Neural cell (in vitro differentiated cells): ENCODE results near the gene SGMS2. TPM values are rescaled to one million over a fixed set of nuclear protein-coding genes. Genes with fewer than 3 reads are reported as not detected.

ENCODE experiments used
- H2AFZ ChIP-seq: fragments of 200-600, 300-800 bp; sonication (generic), shearing (Covaris generic); 2 replicates; pipeline ENCODE4 v1.6.0; 2014; ENCODE audit warnings: low read depth, mild to moderate bottlenecking, antibody characterized with exemption, low read length, moderate library complexity
- H3F3A ChIP-seq: fragments of 200-600 bp; shearing (Covaris generic); 2 replicates; pipeline ENCODE4 v1.6.1; 2016; ENCODE audit warnings: mild to moderate bottlenecking, moderate library complexity, mixed read lengths, antibody characterized with exemption, low read length; ENCODE audit not compliant: insufficient read depth, poor library complexity, severe bottlenecking
- H3K27ac ChIP-seq: fragments of 200-600, 300-800 bp; sonication (generic), shearing (Covaris generic); 2 replicates; pipeline ENCODE4 v1.5.1; 2014; ENCODE audit warnings: mild to moderate bottlenecking, low read length, moderate library complexity
- H3K27me3 ChIP-seq: fragments of 300-800, 200-600 bp; sonication (generic), shearing (Covaris generic); 2 replicates; pipeline ENCODE4 v1.6.0; 2014; ENCODE audit warnings: mild to moderate bottlenecking, low read depth, low read length, moderate library complexity; ENCODE audit not compliant: insufficient read depth
- H3K36me3 ChIP-seq: fragments of 300-800, 200-600 bp; sonication (generic), shearing (Covaris generic); 2 replicates; pipeline ENCODE4 v1.5.1; 2014; ENCODE audit warnings: mild to moderate bottlenecking, antibody characterized with exemption, low read length, moderate library complexity; ENCODE audit not compliant: insufficient read depth
- H3K4me2 ChIP-seq: fragments of 300-800, 200-600 bp; sonication (generic), shearing (Covaris generic); 2 replicates; pipeline ENCODE4 v1.6.0; 2014; ENCODE audit warnings: mild to moderate bottlenecking, low read length
- H3K4me3 ChIP-seq: fragments of 300-800, 200-600 bp; sonication (generic), shearing (Covaris generic); 2 replicates; pipeline ENCODE4 v1.5.1; 2014; ENCODE audit warnings: mild to moderate bottlenecking, low read length, moderate library complexity
- H3K79me2 ChIP-seq: fragments of 200-600 bp; shearing (Covaris generic); replicated peaks from 2 replicates; pipeline ENCODE4 v1.6.0; 2014; ENCODE audit warnings: mild to moderate bottlenecking, low read length, moderate library complexity; ENCODE audit not compliant: insufficient read depth
- H3K9ac ChIP-seq: fragments of 300-800, 200-600 bp; sonication (generic), shearing (Covaris generic); 2 replicates; pipeline ENCODE4 v1.6.1; 2016; ENCODE audit warnings: mild to moderate bottlenecking, low read length, mixed read lengths
- H3K9me2 ChIP-seq: fragments of 200-600 bp; shearing (Covaris generic); 2 replicates; pipeline ENCODE4 v1.6.1; 2016; ENCODE audit warnings: mild to moderate bottlenecking, low read length, mixed read lengths; ENCODE audit not compliant: insufficient read depth
- H3K9me3 ChIP-seq: fragments of 200-600, 300-800 bp; sonication (generic), shearing (Covaris generic); 2 replicates; pipeline ENCODE4 v1.6.1; 2016; ENCODE audit warnings: mild to moderate bottlenecking, mixed run types, low read length, moderate library complexity, mixed read lengths
- H4K20me1 ChIP-seq: fragments of 200-600 bp; shearing (Covaris generic); 2 replicates; pipeline ENCODE4 v1.6.1; 2016; ENCODE audit warnings: mild to moderate bottlenecking, mixed run types; ENCODE audit not compliant: insufficient read depth
- CTCF ChIP-seq: fragments of 450-650 bp; IDR thresholded peaks from 2 replicates; pipeline ENCODE4 v1.5.1; 2014; ENCODE audit warnings: antibody characterized with exemption, mild to moderate bottlenecking, moderate library complexity; ENCODE audit not compliant: poor library complexity, severe bottlenecking
- EP300 ChIP-seq: fragments of 450-650 bp; conservative IDR thresholded peaks from 2 replicates; pipeline ENCODE4 v1.6.1; 2014; ENCODE audit warnings: antibody characterized with exemption, mild to moderate bottlenecking, moderate library complexity; ENCODE audit not compliant: poor library complexity, severe bottlenecking
- EZH2 ChIP-seq: fragments of 200-600, 300-800 bp; shearing (Covaris generic), sonication (generic); IDR thresholded peaks from 2 replicates; pipeline ENCODE4 v1.6.1; 2014; ENCODE audit warnings: antibody characterized with exemption, low read length, borderline replicate concordance, mild to moderate bottlenecking; ENCODE audit not compliant: insufficient read depth, poor library complexity, severe bottlenecking
- MXI1 ChIP-seq: fragments of 450-650 bp; conservative IDR thresholded peaks from 2 replicates; pipeline ENCODE4 v1.6.1; 2014; ENCODE audit warnings: antibody characterized with exemption, mild to moderate bottlenecking; ENCODE audit not compliant: poor library complexity, severe bottlenecking
- POLR2AphosphoS5 ChIP-seq: IDR thresholded peaks from 2 replicates; pipeline ENCODE4 v1.6.1; 2012
- RAD21 ChIP-seq: fragments of 450-650 bp; conservative IDR thresholded peaks from 2 replicates; pipeline ENCODE4 v1.6.1; 2014; ENCODE audit warnings: antibody characterized with exemption, mild to moderate bottlenecking, moderate library complexity
- REST ChIP-seq: IDR thresholded peaks from 2 replicates; pipeline ENCODE4 v1.6.1; 2012; ENCODE audit warnings: borderline replicate concordance
- SMC3 ChIP-seq: fragments of 450-650 bp; conservative IDR thresholded peaks from 2 replicates; pipeline ENCODE4 v1.6.1; 2014; ENCODE audit warnings: antibody characterized with exemption, mild to moderate bottlenecking, moderate library complexity; ENCODE audit not compliant: poor library complexity
- TAF1 ChIP-seq: IDR thresholded peaks from 2 replicates; pipeline ENCODE4 v1.6.1; 2012; ENCODE audit warnings: low read depth
- polyA plus RNA-seq: library from polyadenylated mRNA; depleted of rRNA; stranded (reverse); fragments of >200 nt; gene quantifications from 2 replicates; pipeline ENCODE4 v1.2.3, GENCODE V29; 2014

SGMS2 gene
- polyA plus RNA-seq, 1 donor from 2014 or later = 0.15 TPM

DNA sequence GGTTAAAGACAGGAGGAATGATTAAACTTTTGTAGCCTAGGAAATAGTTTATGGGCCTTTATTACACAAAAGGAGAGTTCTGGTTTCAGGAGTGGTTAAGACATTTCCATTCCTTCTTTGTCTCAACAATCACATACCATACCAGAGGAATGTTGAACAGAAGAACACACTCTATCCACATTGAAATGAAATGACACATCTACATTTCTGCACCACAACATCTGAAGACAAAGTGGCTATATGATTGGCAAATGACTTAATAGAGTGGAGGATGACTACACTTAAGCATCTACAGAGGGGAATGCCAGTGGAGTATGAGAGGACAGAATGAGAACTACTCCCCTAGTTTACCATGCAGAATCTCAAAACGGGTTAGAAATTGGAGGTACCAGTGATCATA is 114.6 kb downstream of the SGMS2 start:
- Histone ChIP-seq H3K27me3 (no peaks in the 10 kb centered on the region), H3K9me3 (peaks cover 6% of the 10 kb centered on the region), H3K9me2 (no peaks in the 10 kb centered on the region), H2AFZ (no peak overlapping the region), H3K4me2 (no peak overlapping the region), H3K36me3 (peaks cover 2% of the 10 kb centered on the region), H3K9ac (no peak overlapping the region), H3F3A (no peaks in the 10 kb centered on the region), H3K4me3 (no peak overlapping the region), H4K20me1 (no peaks in the 10 kb centered on the region), H3K79me2 (no peaks in the 10 kb centered on the region), H3K27ac (no peak overlapping the region)
- no peak for TF ChIP-seq RAD21
- no peak for TF ChIP-seq MXI1
- no peak for TF ChIP-seq TAF1
- TF ChIP-seq EP300 = no peak
- no peak for TF ChIP-seq EZH2

GRCh38 chr4:107945809-107946208 is 121.1 kb downstream of the SGMS2 start:
- H3F3A ChIP-seq = no peaks in the 10 kb centered on the region
- no peak overlapping the region for H3K4me2 ChIP-seq
- no peaks in the 10 kb centered on the region for H4K20me1 ChIP-seq
- H2AFZ ChIP-seq = no peak overlapping the region
- no peaks in the 10 kb centered on the region for H3K9me2 ChIP-seq
- H3K79me2 ChIP-seq = no peaks in the 10 kb centered on the region
- TF ChIP-seq REST = no peak
- H3K4me3 ChIP-seq = no peak overlapping the region
- peaks cover 6% of the 10 kb centered on the region for H3K36me3 ChIP-seq
- H3K27me3 ChIP-seq = no peaks in the 10 kb centered on the region
- peaks cover 6% of the 10 kb centered on the region for H3K9me3 ChIP-seq
- no peak overlapping the region for H3K9ac ChIP-seq
- H3K27ac ChIP-seq = no peak overlapping the region

- Histone ChIP-seq H2AFZ (no peak overlapping the region), H3K9me2 (no peaks in the 10 kb centered on the region), H4K20me1 (no peaks in the 10 kb centered on the region), H3K9ac (no peak overlapping the region), H3K4me3 (no peak overlapping the region), H3K9me3 (no peaks in the 10 kb centered on the region), H3K79me2 (no peaks in the 10 kb centered on the region), H3K27ac (no peak overlapping the region), H3K27me3 (no peaks in the 10 kb centered on the region), H3F3A (no peaks in the 10 kb centered on the region), H3K4me2 (no peak overlapping the region), H3K36me3 (peaks cover 5% of the 10 kb centered on the region)
- TF ChIP-seq SMC3 (no peak), MXI1 (no peak), TAF1 (no peak), EZH2 (no peak), RAD21 (no peak), REST (no peak), EP300 (no peak), POLR2AphosphoS5 (no peak), CTCF (no peak)
Measured at GRCh38 chr4:107950746-107951540, 126.2 kb downstream of the SGMS2 start.
